Measurements from ENCODE around the gene RAB33B. TPM values are rescaled to one million over a fixed set of nuclear protein-coding genes. Genes with fewer than 3 reads are reported as not detected.
"Not testable (repeated sequence)": the region's sequence is repeated elsewhere in the genome, so short reads cannot be mapped to it uniquely, and the experiment has no call there.

Gene RAB33B
- 9.8 TPM for total RNA-seq
- long read RNA-seq, full-length matches to known transcripts: 43 of 45 reads
- long read RNA-seq, partial matches to known transcripts: 0 of 45 reads
- long read RNA-seq, other reads (novel, unspliced or antisense): 2 of 45 reads

DNA sequence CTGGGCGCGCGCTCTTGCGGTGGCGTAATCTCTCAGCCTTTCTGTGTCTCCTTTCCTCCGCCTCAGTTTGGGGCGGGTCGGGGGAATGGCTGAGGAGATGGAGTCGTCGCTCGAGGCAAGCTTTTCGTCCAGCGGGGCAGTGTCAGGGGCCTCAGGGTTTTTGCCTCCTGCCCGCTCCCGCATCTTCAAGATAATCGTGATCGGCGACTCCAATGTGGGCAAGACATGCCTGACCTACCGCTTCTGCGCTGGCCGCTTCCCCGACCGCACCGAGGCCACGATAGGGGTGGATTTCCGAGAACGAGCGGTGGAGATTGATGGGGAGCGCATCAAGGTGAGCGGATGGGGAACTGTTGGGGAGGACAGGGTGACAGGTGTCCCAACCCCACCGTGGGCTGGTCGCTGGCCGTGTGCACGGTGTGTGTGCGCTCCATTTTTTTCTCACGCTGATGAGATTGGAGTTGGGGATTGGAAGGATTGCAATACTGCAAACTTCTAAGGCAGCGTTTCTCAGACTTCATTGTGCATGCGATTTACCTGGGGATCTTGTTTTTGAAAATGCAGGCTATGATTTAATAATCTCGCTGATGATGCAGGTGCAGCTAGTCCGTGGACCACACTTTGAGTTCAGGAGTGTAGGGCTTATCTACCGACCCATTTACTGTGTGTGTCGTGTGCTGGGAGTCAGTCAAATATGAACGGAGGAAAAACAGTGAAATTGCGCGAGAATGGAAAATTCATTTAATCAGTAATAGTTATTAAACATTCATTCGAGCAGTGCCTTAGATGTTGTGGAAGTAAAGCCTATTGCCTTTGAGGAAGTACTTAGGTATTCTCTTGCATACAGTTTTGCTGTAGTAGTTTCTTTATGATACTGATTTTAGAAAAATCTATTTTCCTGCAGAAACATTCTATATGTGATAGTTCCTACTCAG is at the start of gene RAB33B:
Gene RAB33B, plus strand, starts transcription at position 11 of the 935 bp plus-strand sequence. Its CDS starts 75 bp downstream, at position 86.
- H3K4me1 ChIP-seq: peaks cover 44% of the 10 kb centered on the region

DNA sequence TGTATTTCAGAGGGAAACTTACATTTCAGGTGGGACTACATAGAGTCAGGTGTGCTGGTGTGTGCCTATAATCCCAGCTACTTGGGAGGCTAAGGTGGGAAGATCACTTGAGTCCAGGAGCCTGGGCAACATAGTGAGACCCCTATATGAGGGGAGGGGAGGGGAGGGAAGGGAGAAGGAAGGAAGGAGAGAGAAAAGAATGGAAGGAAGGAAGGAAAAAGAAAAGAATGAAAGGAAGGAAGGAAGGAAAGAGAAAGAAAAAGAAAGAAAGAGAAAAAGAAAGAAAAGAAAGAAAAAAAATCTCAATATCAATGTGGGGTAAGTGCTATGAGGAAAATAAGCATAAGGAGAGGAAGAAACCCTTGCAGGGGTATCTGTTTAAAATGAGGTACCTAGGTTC is 43.6 kb upstream of the RAB33B start:
- DNase-seq (no peak), ATAC-seq (no peak)
- TF ChIP-seq, protein P1, sequence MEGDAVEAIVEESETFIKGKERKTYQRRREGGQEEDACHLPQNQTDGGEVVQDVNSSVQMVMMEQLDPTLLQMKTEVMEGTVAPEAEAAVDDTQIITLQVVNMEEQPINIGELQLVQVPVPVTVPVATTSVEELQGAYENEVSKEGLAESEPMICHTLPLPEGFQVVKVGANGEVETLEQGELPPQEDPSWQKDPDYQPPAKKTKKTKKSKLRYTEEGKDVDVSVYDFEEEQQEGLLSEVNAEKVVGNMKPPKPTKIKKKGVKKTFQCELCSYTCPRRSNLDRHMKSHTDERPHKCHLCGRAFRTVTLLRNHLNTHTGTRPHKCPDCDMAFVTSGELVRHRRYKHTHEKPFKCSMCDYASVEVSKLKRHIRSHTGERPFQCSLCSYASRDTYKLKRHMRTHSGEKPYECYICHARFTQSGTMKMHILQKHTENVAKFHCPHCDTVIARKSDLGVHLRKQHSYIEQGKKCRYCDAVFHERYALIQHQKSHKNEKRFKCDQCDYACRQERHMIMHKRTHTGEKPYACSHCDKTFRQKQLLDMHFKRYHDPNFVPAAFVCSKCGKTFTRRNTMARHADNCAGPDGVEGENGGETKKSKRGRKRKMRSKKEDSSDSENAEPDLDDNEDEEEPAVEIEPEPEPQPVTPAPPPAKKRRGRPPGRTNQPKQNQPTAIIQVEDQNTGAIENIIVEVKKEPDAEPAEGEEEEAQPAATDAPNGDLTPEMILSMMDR (IDR thresholded peaks at IDR 0.05): no peak
- Histone ChIP-seq H3K27ac (no peak overlapping the region), H3K27me3 (no peaks in the 10 kb centered on the region), H3K4me3 (no peak overlapping the region), H3K36me3 (no peaks in the 10 kb centered on the region), H3K9me3 (no peaks in the 10 kb centered on the region), H3K4me1 (no peaks in the 10 kb centered on the region)
- intact Hi-C loops (cut with DNase I): no loop called here

More for the DNA sequence above, at the start of gene RAB33B:
- no peak for DNase-seq
- Histone ChIP-seq H3K9me3 (no peaks in the 10 kb centered on the region), H3K36me3 (no peaks in the 10 kb centered on the region), H3K27ac (peak within 1 kb of the TSS; percentile 94), H3K4me3 (peak within 1 kb of the TSS; percentile 67), H3K27me3 (no peaks in the 10 kb centered on the region)
- ATAC-seq: peak; percentile 1
- intact Hi-C loops (cut with DNase I): no loop called here
- TF ChIP-seq, protein P1 (IDR thresholded peaks at IDR 0.05): no peak

DNA sequence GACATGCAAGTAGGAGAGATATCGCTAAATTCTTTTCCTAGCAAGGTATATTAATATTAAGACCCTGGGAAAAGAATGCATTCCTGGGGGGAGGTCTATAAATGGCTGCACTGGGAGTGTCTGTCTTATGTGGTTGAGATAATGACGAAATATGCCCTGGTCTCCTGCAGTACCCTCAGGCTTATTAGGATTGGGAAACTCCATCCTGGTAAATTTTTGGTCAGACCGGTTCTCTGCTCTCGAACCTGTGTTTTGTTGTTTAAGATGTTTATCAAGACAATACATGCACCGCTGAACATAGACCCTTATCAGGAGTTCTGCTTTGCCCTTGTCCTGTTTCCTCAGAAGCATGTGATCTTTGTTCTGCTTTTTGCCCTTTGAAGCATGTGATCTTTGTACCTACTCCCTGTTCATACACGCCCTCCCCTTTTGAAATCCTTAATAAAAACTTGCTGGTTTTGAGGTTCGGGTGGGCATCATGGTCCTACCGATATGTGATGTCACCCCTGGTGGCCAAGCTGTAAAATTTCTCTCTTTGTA is 39.2 kb upstream of the RAB33B start:
- H3K27ac ChIP-seq; H3K4me3 ChIP-seq; intact Hi-C loops (cut with DNase I); ATAC-seq; H3K36me3 ChIP-seq; DNase-seq; H3K27me3 ChIP-seq; H3K9me3 ChIP-seq: not testable (repeated sequence)
- peaks cover 11% of the 10 kb centered on the region for H3K4me1 ChIP-seq

DNA sequence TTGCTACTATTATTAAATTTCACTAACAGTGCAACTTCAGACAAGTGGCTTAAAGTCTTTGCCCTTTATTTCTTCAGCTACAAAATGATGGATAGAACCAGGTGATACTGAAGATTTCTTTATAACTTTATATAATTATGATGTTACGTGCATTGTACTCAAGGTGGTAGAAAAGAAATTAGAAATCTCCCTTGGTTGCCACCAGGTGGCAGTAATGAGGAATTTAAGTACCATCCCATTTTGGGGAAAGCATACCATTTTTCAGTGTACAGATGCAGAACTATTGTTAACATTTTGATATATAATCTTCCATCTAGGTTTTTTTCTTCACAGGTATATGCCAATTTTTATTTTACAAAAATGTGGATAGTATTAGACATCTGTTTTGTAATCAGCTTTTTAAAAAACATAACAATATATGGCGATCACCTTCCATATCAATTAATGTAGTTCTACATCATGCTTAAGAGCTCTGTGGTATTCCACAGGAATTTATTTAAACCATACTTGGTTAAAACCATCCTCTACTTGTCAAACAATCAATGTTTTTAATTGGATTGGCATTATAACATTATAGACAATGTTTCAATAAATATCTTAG is 37.7 kb upstream of the RAB33B start:
- Histone ChIP-seq H3K9me3 (no peaks in the 10 kb centered on the region), H3K27me3 (no peaks in the 10 kb centered on the region), H3K4me3 (no peak overlapping the region), H3K27ac (no peak overlapping the region), H3K4me1 (peaks cover 15% of the 10 kb centered on the region), H3K36me3 (no peaks in the 10 kb centered on the region)
- TF ChIP-seq, protein P1 (IDR thresholded peaks at IDR 0.05): peak; percentile 83
- DNase-seq (no peak), ATAC-seq (peak; percentile 65)
- intact Hi-C loops (cut with DNase I): no loop called here

DNA sequence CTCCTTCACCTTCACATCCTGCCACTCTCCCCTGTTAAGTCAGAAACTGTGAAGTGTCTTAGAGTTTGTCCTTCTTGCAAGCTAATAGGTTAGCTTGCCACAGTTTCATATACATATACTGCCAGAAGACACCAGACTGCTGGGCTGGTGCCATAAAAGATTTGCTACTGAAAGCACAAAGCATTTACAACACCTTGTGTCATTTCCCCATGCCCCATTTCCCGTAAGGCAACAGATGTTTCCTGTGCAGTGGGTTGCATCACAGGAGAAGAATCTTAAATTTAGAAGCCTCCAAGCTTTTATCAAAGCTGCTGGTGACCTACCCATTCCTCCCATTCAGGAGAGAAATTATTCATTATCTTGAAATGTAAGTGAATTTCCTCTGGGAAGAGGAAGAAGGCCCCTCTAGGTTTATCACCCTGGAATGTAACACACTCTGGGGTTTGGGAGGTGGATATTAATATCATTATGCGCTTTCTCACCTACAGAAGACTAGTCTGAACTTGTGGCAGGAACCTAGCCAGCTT is 34.5 kb upstream of the RAB33B start:
- H3K27me3 ChIP-seq: no peaks in the 10 kb centered on the region
- intact Hi-C loops (cut with DNase I): no loop called here
- H3K9me3 ChIP-seq: no peaks in the 10 kb centered on the region
- DNase-seq (no peak), ATAC-seq (peak; percentile 83)
- no peak overlapping the region for H3K4me3 ChIP-seq
- H3K36me3 ChIP-seq: no peaks in the 10 kb centered on the region
- peak overlapping the region; percentile 17 for H3K27ac ChIP-seq
- peaks cover 15% of the 10 kb centered on the region for H3K4me1 ChIP-seq
- TF ChIP-seq, protein P1 (IDR thresholded peaks at IDR 0.05): no peak
